Measurements from ENCODE around the gene MRPL58.
"Not testable (repeated sequence)": the region's sequence is repeated elsewhere in the genome, so short reads cannot be mapped to it uniquely, and the experiment has no call there.

Gene MRPL58

GRCh38 chr17:75039238-75039637 lies 26.8 kb downstream of the MRPL58 start:
- Histone ChIP-seq H3K4me3 (ENCODE audit: low read depth, low read length) (no peak overlapping the region), H3K4me2 (ENCODE audit: low read length) (no peak overlapping the region), H3K79me2 (ENCODE audit: control insufficient read depth, insufficient read depth, low read length, poor library complexity) (peaks cover 5% of the 10 kb centered on the region), H3K9me3 (ENCODE audit: insufficient read depth, low read depth, low read length) (peaks cover 1% of the 10 kb centered on the region), H3K36me3 (ENCODE audit: control insufficient read depth in 1 of 2, insufficient read depth in 2 of 2, low read length in 2 of 2) (peaks cover 20 to 31% of the 10 kb centered on the region in 2 experiments), H3K27ac (ENCODE audit: low read depth, low read length) (no peak overlapping the region), H3K79me1 (ENCODE audit: low read length) (peaks cover 8% of the 10 kb centered on the region), H3K18ac (ENCODE audit: low read length) (no peak overlapping the region), H2BK5ac (ENCODE audit: low read depth, low read length, poor library complexity) (no peak overlapping the region), H2AFZ (ENCODE audit: insufficient read depth, low read length, poor library complexity) (no peak overlapping the region), H2AK5ac (ENCODE audit: low read length) (no peak overlapping the region), H3K4me1 (ENCODE audit: control insufficient read depth in 1 of 2, insufficient read depth in 2 of 2, low read length in 2 of 2) (peaks cover 0 to 6% of the 10 kb centered on the region in 2 experiments), H3K23ac (ENCODE audit: low read length) (no peak overlapping the region), H3K27me3 (ENCODE audit: insufficient read depth, low read length) (no peaks in the 10 kb centered on the region), H4K8ac (ENCODE audit: low read depth, low read length) (no peak overlapping the region), H4K91ac (ENCODE audit: low read depth, low read length) (no peak overlapping the region), H4K12ac (ENCODE audit: low read depth, low read length) (no peak overlapping the region), H3K9ac (ENCODE audit: low read length) (no peak overlapping the region), H2BK12ac (ENCODE audit: low read length) (no peak overlapping the region), H2BK120ac (ENCODE audit: insufficient read depth, low read length, poor library complexity) (no peak overlapping the region), H3K14ac (ENCODE audit: low read length) (no peak overlapping the region), H3K4ac (ENCODE audit: low read depth, low read length) (no peak overlapping the region)
- WGBS (ENCODE audit: extremely low coverage, insufficient coverage, insufficient read length) = no CpG with 5 or more reads among the region's 5 CpGs
- no peak for DNase-seq

GRCh38 chr17:75041656-75042280 lies 29.3 kb downstream of the MRPL58 start:
- peaks cover 2% of the 10 kb centered on the region in 2 experiments for H3K4me1 ChIP-seq (ENCODE audit: control insufficient read depth in 1 of 2, insufficient read depth in 2 of 2, low read length in 2 of 2)
- no peaks in the 10 kb centered on the region for H3K27me3 ChIP-seq (ENCODE audit: insufficient read depth, low read length)
- peaks cover 4% of the 10 kb centered on the region for H3K79me1 ChIP-seq (ENCODE audit: low read length)
- H2BK120ac ChIP-seq (ENCODE audit: insufficient read depth, low read length, poor library complexity) = no peak overlapping the region
- H3K23ac ChIP-seq (ENCODE audit: low read length) = no peak overlapping the region
- no peak overlapping the region for H3K4ac ChIP-seq (ENCODE audit: low read depth, low read length)
- H2AFZ ChIP-seq (ENCODE audit: insufficient read depth, low read length, poor library complexity) = no peak overlapping the region
- no peak overlapping the region for H2BK5ac ChIP-seq (ENCODE audit: low read depth, low read length, poor library complexity)
- no peak overlapping the region for H3K14ac ChIP-seq (ENCODE audit: low read length)
- no peak overlapping the region for H3K27ac ChIP-seq (ENCODE audit: low read depth, low read length)
- H2AK5ac ChIP-seq (ENCODE audit: low read length) = no peak overlapping the region
- no CpG with 5 or more reads among the region's 12 CpGs for WGBS (ENCODE audit: extremely low coverage, insufficient coverage, insufficient read length)
- no peak for DNase-seq
- H3K4me2 ChIP-seq (ENCODE audit: low read length) = no peak overlapping the region
- H4K91ac ChIP-seq (ENCODE audit: low read depth, low read length) = no peak overlapping the region
- H3K79me2 ChIP-seq (ENCODE audit: control insufficient read depth, insufficient read depth, low read length, poor library complexity) = peaks cover 5% of the 10 kb centered on the region
- no peak overlapping the region for H2BK12ac ChIP-seq (ENCODE audit: low read length)
- H4K12ac ChIP-seq (ENCODE audit: low read depth, low read length) = no peak overlapping the region
- no peak overlapping the region for H3K18ac ChIP-seq (ENCODE audit: low read length)
- H3K9ac ChIP-seq (ENCODE audit: low read length) = no peak overlapping the region
- no peak overlapping the region for H3K4me3 ChIP-seq (ENCODE audit: low read depth, low read length)
- no peak overlapping the region for H4K8ac ChIP-seq (ENCODE audit: low read depth, low read length)
- no peaks in the 10 kb centered on the region for H3K9me3 ChIP-seq (ENCODE audit: insufficient read depth, low read depth, low read length)
- peaks cover 18 to 31% of the 10 kb centered on the region in 2 experiments for H3K36me3 ChIP-seq (ENCODE audit: control insufficient read depth in 1 of 2, insufficient read depth in 2 of 2, low read length in 2 of 2)

GRCh38 chr17:75043789-75044188 lies 31.3 kb downstream of the MRPL58 start:
- H2BK120ac ChIP-seq (ENCODE audit: insufficient read depth, low read length, poor library complexity); H3K9me3 ChIP-seq (ENCODE audit: insufficient read depth, low read depth, low read length); H3K4ac ChIP-seq (ENCODE audit: low read depth, low read length); H3K27ac ChIP-seq (ENCODE audit: low read depth, low read length); H3K23ac ChIP-seq (ENCODE audit: low read length); H4K8ac ChIP-seq (ENCODE audit: low read depth, low read length); H2AFZ ChIP-seq (ENCODE audit: insufficient read depth, low read length, poor library complexity); H4K91ac ChIP-seq (ENCODE audit: low read depth, low read length); H2BK5ac ChIP-seq (ENCODE audit: low read depth, low read length, poor library complexity); H3K4me2 ChIP-seq (ENCODE audit: low read length); H3K18ac ChIP-seq (ENCODE audit: low read length); H3K79me1 ChIP-seq (ENCODE audit: low read length); H3K14ac ChIP-seq (ENCODE audit: low read length); H4K12ac ChIP-seq (ENCODE audit: low read depth, low read length); H2BK12ac ChIP-seq (ENCODE audit: low read length); DNase-seq; H3K27me3 ChIP-seq (ENCODE audit: insufficient read depth, low read length); H2AK5ac ChIP-seq (ENCODE audit: low read length); H3K4me1 ChIP-seq (ENCODE audit: control insufficient read depth in 1 of 2, insufficient read depth in 2 of 2, low read length in 2 of 2); H3K4me3 ChIP-seq (ENCODE audit: low read depth, low read length); H3K9ac ChIP-seq (ENCODE audit: low read length): not testable (repeated sequence)
- Histone ChIP-seq H3K79me2 (ENCODE audit: control insufficient read depth, insufficient read depth, low read length, poor library complexity) (peaks cover 12% of the 10 kb centered on the region), H3K36me3 (ENCODE audit: control insufficient read depth in 1 of 2, insufficient read depth in 2 of 2, low read length in 2 of 2) (peaks cover 18 to 28% of the 10 kb centered on the region in 2 experiments)
- whole genome bisulfite sequencing (ENCODE audit: extremely low coverage, insufficient coverage, insufficient read length) = no CpG with 5 or more reads among the region's 5 CpGs

GRCh38 chr17:75044716-75045115 lies 32.2 kb downstream of the MRPL58 start:
- Histone ChIP-seq H2BK5ac (ENCODE audit: low read depth, low read length, poor library complexity) (no peak overlapping the region), H2BK120ac (ENCODE audit: insufficient read depth, low read length, poor library complexity) (no peak overlapping the region), H4K8ac (ENCODE audit: low read depth, low read length) (no peak overlapping the region), H4K12ac (ENCODE audit: low read depth, low read length) (no peak overlapping the region), H3K36me3 (ENCODE audit: control insufficient read depth in 1 of 2, insufficient read depth in 2 of 2, low read length in 2 of 2) (peaks cover 14 to 23% of the 10 kb centered on the region in 2 experiments), H3K4ac (ENCODE audit: low read depth, low read length) (no peak overlapping the region), H3K18ac (ENCODE audit: low read length) (no peak overlapping the region), H4K91ac (ENCODE audit: low read depth, low read length) (no peak overlapping the region), H2BK12ac (ENCODE audit: low read length) (no peak overlapping the region), H3K79me1 (ENCODE audit: low read length) (peaks cover 8% of the 10 kb centered on the region), H3K27ac (ENCODE audit: low read depth, low read length) (no peak overlapping the region), H3K14ac (ENCODE audit: low read length) (no peak overlapping the region), H3K4me2 (ENCODE audit: low read length) (no peak overlapping the region), H3K27me3 (ENCODE audit: insufficient read depth, low read length) (no peaks in the 10 kb centered on the region), H3K9me3 (ENCODE audit: insufficient read depth, low read depth, low read length) (no peaks in the 10 kb centered on the region), H3K4me3 (ENCODE audit: low read depth, low read length) (no peak overlapping the region), H3K79me2 (ENCODE audit: control insufficient read depth, insufficient read depth, low read length, poor library complexity) (peaks cover 12% of the 10 kb centered on the region), H2AFZ (ENCODE audit: insufficient read depth, low read length, poor library complexity) (no peak overlapping the region), H3K9ac (ENCODE audit: low read length) (no peak overlapping the region), H3K23ac (ENCODE audit: low read length) (no peak overlapping the region), H3K4me1 (ENCODE audit: control insufficient read depth in 1 of 2, insufficient read depth in 2 of 2, low read length in 2 of 2) (peaks cover 2 to 7% of the 10 kb centered on the region in 2 experiments), H2AK5ac (ENCODE audit: low read length) (no peak overlapping the region)
- no peak for DNase-seq
- no CpG with 5 or more reads among the region's 7 CpGs for WGBS (ENCODE audit: extremely low coverage, insufficient coverage, insufficient read length)
